PC-3 (cell line): ENCODE data around the gene C5orf22.

ENCODE experiments used
- EZH2 ChIP-seq: fragments of 300-600 bp; sonication (generic); IDR thresholded peaks from one replicate; pipeline ENCODE4 v1.6.1; 2017; ENCODE audit warnings: antibody characterized with exemption, mild to moderate bottlenecking, low read length; ENCODE audit not compliant: unreplicated experiment
- TF ChIP-seq, protein P1 (sequence below): fragments of 300-600 bp; sonication (generic); conservative IDR thresholded peaks from 2 replicates; pipeline ENCODE4 v1.5.1; 2017; ENCODE audit warnings: antibody characterized with exemption, low read depth, mild to moderate bottlenecking, low read length

DNA sequence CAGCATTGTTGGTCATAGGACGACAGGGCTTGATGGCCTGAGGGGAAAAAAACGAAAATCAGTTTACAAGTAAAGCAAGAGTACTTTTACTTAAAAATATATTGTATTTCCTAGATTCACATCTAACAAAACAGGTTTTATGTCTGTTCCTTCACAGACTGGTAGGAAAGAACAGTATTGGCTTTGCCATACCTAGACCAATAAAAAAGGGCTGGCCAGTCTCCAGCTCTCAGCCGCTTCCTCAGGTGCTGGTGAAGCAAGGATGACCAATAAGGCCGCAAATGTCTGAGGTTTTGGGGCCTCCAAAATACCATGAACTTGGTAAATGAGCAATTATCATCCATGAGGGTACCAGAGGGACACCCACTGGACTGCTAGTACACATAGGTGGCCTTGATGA, 36.8 kb upstream of the C5orf22 start:
- TF ChIP-seq, protein P1, sequence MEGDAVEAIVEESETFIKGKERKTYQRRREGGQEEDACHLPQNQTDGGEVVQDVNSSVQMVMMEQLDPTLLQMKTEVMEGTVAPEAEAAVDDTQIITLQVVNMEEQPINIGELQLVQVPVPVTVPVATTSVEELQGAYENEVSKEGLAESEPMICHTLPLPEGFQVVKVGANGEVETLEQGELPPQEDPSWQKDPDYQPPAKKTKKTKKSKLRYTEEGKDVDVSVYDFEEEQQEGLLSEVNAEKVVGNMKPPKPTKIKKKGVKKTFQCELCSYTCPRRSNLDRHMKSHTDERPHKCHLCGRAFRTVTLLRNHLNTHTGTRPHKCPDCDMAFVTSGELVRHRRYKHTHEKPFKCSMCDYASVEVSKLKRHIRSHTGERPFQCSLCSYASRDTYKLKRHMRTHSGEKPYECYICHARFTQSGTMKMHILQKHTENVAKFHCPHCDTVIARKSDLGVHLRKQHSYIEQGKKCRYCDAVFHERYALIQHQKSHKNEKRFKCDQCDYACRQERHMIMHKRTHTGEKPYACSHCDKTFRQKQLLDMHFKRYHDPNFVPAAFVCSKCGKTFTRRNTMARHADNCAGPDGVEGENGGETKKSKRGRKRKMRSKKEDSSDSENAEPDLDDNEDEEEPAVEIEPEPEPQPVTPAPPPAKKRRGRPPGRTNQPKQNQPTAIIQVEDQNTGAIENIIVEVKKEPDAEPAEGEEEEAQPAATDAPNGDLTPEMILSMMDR, result no peak
- no peak for TF ChIP-seq EZH2
